Ecto neural progenitor cell (in vitro differentiated cells): ENCODE data around the gene HNRNPUL1.
"Not testable (repeated sequence)": the region's sequence is repeated elsewhere in the genome, so short reads cannot be mapped to it uniquely, and the experiment has no call there.

Source experiments
- DNase-seq: peaks from one replicate; pipeline ENCODE4 v3.0.0-alpha.2; 2018; ENCODE audit warnings: low spot score

HNRNPUL1 gene

GRCh38 chr19:41278478-41278877 is 14.3 kb downstream of the HNRNPUL1 start:
- no peak for DNase-seq

GRCh38 chr19:41288673-41289530 is 24.7 kb downstream of the HNRNPUL1 start:
- DNase-seq, result no peak

DNA sequence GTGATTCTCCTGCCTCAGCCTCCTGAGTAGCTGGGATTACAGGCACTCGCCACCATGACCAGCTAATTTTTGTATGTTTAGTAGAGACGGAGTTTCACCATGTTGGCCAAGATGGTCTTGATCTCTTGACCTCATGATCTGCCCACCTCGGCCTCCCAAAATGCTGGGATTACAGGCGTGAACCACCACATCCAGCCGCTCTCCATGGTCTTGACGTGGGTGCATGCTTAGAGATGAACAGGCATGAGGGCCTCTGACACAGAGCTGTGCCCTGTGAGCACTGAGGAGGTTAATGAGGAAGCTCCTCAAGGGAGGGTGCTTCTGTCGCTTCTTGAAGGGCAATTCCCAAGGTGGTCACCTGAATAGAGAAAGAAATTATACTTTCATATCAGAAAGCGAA is 25.6 kb downstream of the HNRNPUL1 start:
- DNase-seq, result not testable (repeated sequence)

- no peak for DNase-seq
Observed at GRCh38 chr19:41294393-41294792, 30.2 kb downstream of the HNRNPUL1 start.

- DNase-seq, result no peak
Observed at GRCh38 chr19:41295499-41295898, 31.3 kb downstream of the HNRNPUL1 start.

DNA sequence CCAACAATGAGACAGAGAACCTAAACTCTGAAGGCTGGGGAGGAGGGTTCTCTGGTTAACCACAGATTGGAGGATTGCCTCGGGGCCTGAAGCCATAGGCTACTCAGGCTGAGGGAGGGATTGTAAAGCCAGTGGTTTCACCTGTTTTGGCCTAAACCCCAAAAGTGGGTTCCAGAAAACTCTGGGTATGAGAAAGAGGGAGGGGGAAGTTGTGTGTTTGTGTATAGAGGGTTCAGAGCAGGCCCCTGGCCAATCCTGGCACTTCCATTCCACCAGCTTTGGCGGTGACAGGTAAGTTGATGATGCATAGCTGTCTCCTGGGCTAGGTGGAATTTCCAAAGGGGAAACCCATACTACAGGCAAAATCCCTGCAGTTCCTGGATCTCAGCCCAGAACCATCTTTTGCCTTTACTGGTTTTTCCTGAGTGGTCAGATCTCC is 32.3 kb downstream of the HNRNPUL1 start:
- no peak for DNase-seq

GRCh38 chr19:41297628-41298347 is 33.6 kb downstream of the HNRNPUL1 start:
- DNase-seq, result no peak

GRCh38 chr19:41298348-41298964 is 34.3 kb downstream of the HNRNPUL1 start:
- DNase-seq, result no peak

GRCh38 chr19:41299046-41299754 is 35.0 kb downstream of the HNRNPUL1 start:
- no peak for DNase-seq

- no peak for DNase-seq
Observed at GRCh38 chr19:41299755-41300089, 35.5 kb downstream of the HNRNPUL1 start.

- no peak for DNase-seq
Observed at GRCh38 chr19:41300555-41300954, 36.4 kb downstream of the HNRNPUL1 start.

DNA sequence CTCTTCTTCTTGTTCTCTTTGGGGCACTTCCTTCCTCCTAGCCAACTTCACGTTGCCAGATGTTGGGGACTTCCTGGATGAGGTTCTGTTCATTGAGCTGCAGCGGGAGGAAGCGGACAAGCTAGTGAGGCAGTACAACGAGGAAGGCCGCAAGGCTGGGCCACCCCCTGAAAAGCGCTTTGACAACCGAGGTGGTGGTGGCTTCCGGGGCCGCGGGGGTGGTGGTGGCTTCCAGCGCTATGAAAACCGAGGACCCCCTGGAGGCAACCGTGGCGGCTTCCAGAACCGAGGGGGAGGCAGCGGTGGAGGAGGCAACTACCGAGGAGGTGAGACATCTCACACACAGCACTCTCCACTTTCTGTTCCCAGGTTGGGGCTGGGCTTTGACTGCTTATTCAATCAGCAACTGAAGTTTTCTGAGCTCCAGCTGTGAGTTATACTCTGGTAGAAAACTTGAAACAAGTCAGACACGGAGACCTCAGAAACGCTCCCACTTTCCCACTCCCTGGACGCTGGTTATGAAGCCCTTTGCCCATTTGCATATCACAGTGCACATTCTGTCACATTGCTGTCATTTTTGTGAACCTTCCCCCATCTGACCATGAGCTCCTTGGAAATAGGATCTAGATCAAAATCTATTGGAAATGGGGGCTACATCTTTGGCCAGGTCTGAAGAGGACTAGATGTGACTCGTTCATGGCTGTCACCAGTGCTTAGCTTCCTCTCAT is 38.6 kb downstream of the HNRNPUL1 start:
- no peak for DNase-seq

- DNase-seq, result no peak
Observed at GRCh38 chr19:41303954-41304353, 39.8 kb downstream of the HNRNPUL1 start.

- no peak for DNase-seq
Observed at GRCh38 chr19:41304706-41305483, 40.7 kb downstream of the HNRNPUL1 start.

- DNase-seq, result no peak
Observed at GRCh38 chr19:41305927-41306793, 42.0 kb downstream of the HNRNPUL1 start.

DNA sequence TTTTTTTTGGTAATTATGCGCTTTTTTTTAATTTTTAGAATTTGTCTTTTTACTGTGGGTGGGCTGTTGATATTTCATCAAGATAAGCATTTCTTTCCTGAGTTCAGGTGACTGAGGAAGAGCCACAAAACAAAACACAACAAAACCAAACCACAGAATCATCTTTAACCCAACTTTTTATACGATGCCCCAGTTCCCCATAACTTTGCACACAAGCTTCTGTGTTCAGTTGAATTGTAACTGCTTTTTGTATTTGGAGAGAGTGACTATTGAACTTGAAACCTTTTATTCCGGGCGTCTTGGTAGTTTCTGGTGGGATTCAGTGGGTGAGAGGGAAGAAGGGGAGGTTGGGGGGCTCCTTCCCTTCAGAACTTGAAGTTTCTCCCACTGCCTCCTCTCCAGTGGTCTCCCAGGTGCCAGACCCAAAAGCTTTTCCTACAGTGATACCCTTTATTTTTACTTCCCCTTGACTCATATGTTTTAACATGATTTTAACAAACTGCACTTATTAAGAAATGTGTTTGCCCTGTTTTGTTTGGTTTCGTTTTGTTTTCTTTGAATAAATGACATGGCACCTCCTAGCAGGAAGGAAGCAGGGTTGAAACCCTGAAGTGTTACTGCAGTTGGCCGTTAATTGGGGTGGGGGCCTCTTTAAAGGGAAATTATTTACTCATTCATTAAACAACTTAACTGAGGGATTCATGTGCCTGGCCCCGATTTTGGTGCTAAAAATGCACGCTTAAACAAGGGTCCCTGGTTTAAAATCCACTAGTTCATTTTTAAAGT is 43.1 kb downstream of the HNRNPUL1 start:
- DNase-seq, result no peak

DNA sequence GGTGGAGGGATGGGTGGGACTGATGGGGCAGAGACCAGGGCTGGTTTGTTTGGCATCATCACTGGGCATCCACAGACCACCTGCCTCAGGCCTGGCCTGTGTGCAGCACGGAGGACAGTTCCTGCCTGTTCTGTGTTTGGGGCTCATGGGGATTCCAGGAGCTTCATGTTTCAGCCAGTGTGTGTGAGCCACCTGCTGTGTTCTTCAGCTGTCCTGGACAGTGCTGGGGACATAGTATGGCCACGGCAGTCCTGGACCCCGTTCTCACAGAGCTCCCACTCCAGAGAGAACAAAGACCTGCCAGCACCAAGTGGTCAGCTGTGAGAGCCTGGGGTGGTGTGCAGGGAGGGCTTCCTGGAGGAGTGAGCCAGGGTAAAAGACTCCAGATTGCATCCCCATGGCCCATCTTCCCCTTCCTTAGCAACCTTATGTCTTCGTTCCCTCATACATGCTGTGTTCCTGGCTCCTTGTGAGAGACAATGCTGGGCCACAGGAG is 43.8 kb downstream of the HNRNPUL1 start:
- no peak for DNase-seq

GRCh38 chr19:41308450-41309179 is 44.4 kb downstream of the HNRNPUL1 start:
- peak; percentile 95 for DNase-seq
